AG04450 (cell line): ENCODE results near the gene GRIN2C. TPM values are rescaled to one million over a fixed set of nuclear protein-coding genes. Genes with fewer than 3 reads are reported as not detected.

ENCODE experiments used
- CTCF ChIA-PET: fragments of 300-600, 350-600 bp; formaldehyde crosslinking; extraction: SDS; loops from one replicate; lab custom pipeline; 2022; ENCODE audit warnings: antibody characterized with exemption, inconsistent platforms; lab: Charles Lee
- POLR2A ChIA-PET: fragments of 350-600 bp; formaldehyde crosslinking; extraction: SDS; loops from one replicate; lab custom pipeline; 2021; ENCODE audit warnings: antibody characterized with exemption, inconsistent platforms; lab: Yijun Ruan, JAX
- DNase-seq: peaks from one replicate; pipeline ENCODE4 v3.0.0-alpha.2; 2011; ENCODE audit warnings: low read depth, low spot score
- H3K27ac ChIP-seq: one replicate; pipeline ENCODE4 v1.5.1; 2012; ENCODE audit warnings: low read depth, low read length, control low read depth
- H3K27me3 ChIP-seq: one replicate; pipeline ENCODE4 v1.6.0; 2012; ENCODE audit warnings: low read length; ENCODE audit not compliant: control insufficient read depth, insufficient read depth
- H3K4me3 ChIP-seq: 2 replicates; pipeline ENCODE4 v1.5.1; 2011; ENCODE audit warnings: mild to moderate bottlenecking, low read depth, low read length, control low read depth
- H3K9me3 ChIP-seq: 2 replicates; pipeline ENCODE4 v1.5.1; 2012; ENCODE audit warnings: low read length; ENCODE audit not compliant: control insufficient read depth, insufficient read depth
- polyA plus RNA-seq: library from polyadenylated mRNA; depleted of rRNA; stranded (reverse); fragments of >200 nt; gene quantifications from 2 replicates; pipeline ENCODE4 v1.2.3, GENCODE V29; 2011; rRNA removed
- TF ChIP-seq, protein P1 (sequence below): IDR thresholded peaks from 2 replicates; pipeline ENCODE4 v1.5.1; 2011; ENCODE audit warnings: low read depth, low read length, control low read depth, inconsistent platforms

Gene GRIN2C
- polyA plus RNA-seq, 1 experiment, result not detected

DNA sequence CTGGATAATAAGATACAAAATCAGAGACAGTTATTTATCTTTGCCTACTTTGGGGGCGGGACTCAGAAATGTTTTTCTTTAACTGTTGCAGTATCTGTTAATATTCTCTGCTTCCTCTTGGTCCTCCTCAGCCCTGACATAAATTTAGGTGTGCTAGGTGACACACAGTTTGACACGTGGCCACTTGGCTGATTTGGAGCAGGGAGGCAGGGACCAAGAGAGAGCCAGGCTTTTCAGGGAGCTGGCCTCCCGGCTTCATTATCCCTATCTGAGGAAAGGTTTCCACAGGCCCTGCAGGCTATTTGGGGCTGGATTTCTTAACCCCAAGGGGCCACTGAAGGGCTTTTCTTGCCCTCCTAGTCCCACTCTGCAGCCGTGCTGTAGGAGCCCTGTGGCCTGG is 63.5 kb downstream of the GRIN2C start:
- no peaks in the 10 kb centered on the region for H3K27me3 ChIP-seq
- no peak overlapping the region for H3K27ac ChIP-seq
- H3K9me3 ChIP-seq, result no peaks in the 10 kb centered on the region
- no peak for DNase-seq
- CTCF ChIA-PET, result interaction anchor here (9.0 kb wide), 1 partner anchor 68 kb away, joined by 198 read pairs; no protein-coding TSS in a partner anchor
- TF ChIP-seq, protein P1, sequence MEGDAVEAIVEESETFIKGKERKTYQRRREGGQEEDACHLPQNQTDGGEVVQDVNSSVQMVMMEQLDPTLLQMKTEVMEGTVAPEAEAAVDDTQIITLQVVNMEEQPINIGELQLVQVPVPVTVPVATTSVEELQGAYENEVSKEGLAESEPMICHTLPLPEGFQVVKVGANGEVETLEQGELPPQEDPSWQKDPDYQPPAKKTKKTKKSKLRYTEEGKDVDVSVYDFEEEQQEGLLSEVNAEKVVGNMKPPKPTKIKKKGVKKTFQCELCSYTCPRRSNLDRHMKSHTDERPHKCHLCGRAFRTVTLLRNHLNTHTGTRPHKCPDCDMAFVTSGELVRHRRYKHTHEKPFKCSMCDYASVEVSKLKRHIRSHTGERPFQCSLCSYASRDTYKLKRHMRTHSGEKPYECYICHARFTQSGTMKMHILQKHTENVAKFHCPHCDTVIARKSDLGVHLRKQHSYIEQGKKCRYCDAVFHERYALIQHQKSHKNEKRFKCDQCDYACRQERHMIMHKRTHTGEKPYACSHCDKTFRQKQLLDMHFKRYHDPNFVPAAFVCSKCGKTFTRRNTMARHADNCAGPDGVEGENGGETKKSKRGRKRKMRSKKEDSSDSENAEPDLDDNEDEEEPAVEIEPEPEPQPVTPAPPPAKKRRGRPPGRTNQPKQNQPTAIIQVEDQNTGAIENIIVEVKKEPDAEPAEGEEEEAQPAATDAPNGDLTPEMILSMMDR, result no peak
- POLR2A ChIA-PET, result no interaction called here
- no peak overlapping the region for H3K4me3 ChIP-seq

DNA sequence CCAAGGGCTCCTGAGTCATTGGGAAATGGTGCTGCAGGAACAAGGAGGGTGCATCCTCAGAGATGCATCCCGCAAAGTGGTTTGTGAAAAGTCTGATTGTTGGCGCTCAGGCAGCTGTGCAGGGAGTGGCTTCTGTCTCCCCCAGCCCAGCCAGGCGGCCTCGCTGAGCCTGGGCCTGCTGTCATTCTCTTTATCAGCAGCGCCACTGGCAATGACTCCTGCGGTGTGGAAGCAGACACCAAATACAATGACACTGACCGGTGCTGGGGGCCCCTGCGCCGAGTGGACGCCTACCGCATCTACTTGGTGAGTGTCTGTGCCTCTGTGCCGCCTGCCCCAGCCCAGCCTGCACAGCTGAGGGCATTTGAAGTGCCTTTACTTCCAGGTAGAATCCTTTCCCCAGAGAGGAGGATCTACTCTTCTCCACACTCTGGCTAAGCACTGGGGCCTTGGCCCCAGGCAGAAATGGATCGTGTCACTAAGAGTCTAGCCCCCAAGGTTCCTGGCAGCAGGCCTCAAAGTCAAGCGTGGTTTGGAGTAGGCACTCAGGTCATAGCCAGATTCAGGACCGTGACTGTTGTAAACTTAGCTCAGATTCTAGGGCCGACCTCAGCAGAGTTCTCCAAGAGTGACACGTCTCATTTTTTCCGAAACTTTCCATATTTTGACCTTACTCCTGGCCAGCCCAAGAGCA is 64.2 kb downstream of the GRIN2C start:
- H3K27me3 ChIP-seq, result no peaks in the 10 kb centered on the region
- TF ChIP-seq, protein P1, result no peak
- no peak for DNase-seq
- POLR2A ChIA-PET, result no interaction called here
- H3K9me3 ChIP-seq, result no peaks in the 10 kb centered on the region
- no peak overlapping the region for H3K4me3 ChIP-seq
- CTCF ChIA-PET, result interaction anchor here (9.0 kb wide), 1 partner anchor 69 kb away, joined by 198 read pairs; no protein-coding TSS in a partner anchor
- H3K27ac ChIP-seq, result no peak overlapping the region

DNA sequence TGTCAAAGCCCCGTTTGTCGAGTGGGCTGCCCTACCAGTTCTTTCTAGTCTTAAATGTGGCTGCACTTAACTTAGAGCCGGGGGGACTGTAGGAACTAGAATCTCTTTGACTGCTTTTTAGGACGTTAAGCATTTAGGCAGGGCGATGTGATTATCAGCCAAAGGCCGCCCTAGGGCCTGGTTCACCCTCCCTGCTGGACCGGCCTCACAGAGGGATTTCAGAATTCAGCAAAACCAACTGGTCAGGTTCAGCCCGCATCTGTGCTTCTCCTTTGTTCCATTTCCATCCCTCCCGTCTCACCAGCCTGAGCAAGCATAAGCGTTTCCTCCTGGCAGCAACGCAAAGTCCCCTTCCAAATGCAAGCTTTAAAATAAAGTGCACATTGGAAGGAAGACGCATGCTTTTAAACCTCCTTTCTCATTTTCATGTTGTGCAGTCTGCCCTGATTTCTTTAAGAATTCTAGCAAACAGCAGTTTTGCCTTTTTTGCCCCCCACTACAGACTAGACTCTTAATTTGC is 67.0 kb downstream of the GRIN2C start:
- no peaks in the 10 kb centered on the region for H3K27me3 ChIP-seq
- no peak for DNase-seq
- ChIA-PET CTCF (interaction anchor here (0.6 to 9.0 kb wide), 13 partner anchors 13 to 165 kb away, joined by 3 to 198 read pairs (median 21); partner anchors contain the start of genes GRIN2C, NAT9 and OTOP2), POLR2A (no interaction called here)
- TF ChIP-seq, protein P1, result no peak
- no peaks in the 10 kb centered on the region for H3K9me3 ChIP-seq
- H3K27ac ChIP-seq, result no peak overlapping the region
- no peak overlapping the region for H3K4me3 ChIP-seq

Other genes starting within 250 kb of the GRIN2C start
- not detected in 2 replicates for gene CD300E, start 236.1 kb downstream of the GRIN2C start, polyA plus RNA-seq
- not detected in 2 replicates for gene CD300LF, start 147.0 kb downstream of the GRIN2C start, polyA plus RNA-seq
- 0.16 and 0.21 TPM in 2 replicates for gene RAB37, start 122.6 kb downstream of the GRIN2C start, polyA plus RNA-seq
- 10.4 and 10.5 TPM in 2 replicates for gene NHERF1, start 111.3 kb downstream of the GRIN2C start, polyA plus RNA-seq
- 33.6 and 37.3 TPM in 2 replicates for gene NAT9, start 83.5 kb downstream of the GRIN2C start, polyA plus RNA-seq
- gene FDXR, start 13.1 kb upstream of the GRIN2C start, polyA plus RNA-seq, result 23.0 and 32.7 TPM in 2 replicates
- not detected in 2 replicates for gene FADS6, start 33.7 kb upstream of the GRIN2C start, polyA plus RNA-seq
- not detected in 2 replicates for gene USH1G, start 63.4 kb upstream of the GRIN2C start, polyA plus RNA-seq
- not detected in 2 replicates for gene OTOP2, start 64.4 kb upstream of the GRIN2C start, polyA plus RNA-seq
- not detected in 2 replicates for gene OTOP3, start 76.0 kb upstream of the GRIN2C start, polyA plus RNA-seq
- 1.4 and 1.8 TPM in 2 replicates for gene HID1, start 112.9 kb upstream of the GRIN2C start, polyA plus RNA-seq
- gene CDR2L, start 127.7 kb upstream of the GRIN2C start, polyA plus RNA-seq, result 8.4 and 11.4 TPM in 2 replicates
- gene MRPL58, start 152.8 kb upstream of the GRIN2C start, polyA plus RNA-seq, result 48.5 and 53.7 TPM in 2 replicates
- 281 and 292 TPM in 2 replicates for gene ATP5PD, start 187.1 kb upstream of the GRIN2C start, polyA plus RNA-seq
- 29.8 and 36.0 TPM in 2 replicates for gene KCTD2, start 187.3 kb upstream of the GRIN2C start, polyA plus RNA-seq
- 2.9 and 3.6 TPM in 2 replicates for gene SLC16A5, start 228.1 kb upstream of the GRIN2C start, polyA plus RNA-seq